Activated T-helper 1 cell treated with anti-CD3 and anti-CD28 coated beads, Interleukin-12 subunit alpha, Interleukin-12 subunit beta, Interleukin-2, Interleukin-4 antibody, amounts not matched to agents 30 ng/mL and 10 ng/mL and 1 ng/mL, durations not matched to agents 14 hours and 24 hours and 36 hours (primary cell): ENCODE data around the gene KLHL33. TPM values are rescaled to one million over a fixed set of nuclear protein-coding genes. Genes with fewer than 3 reads are reported as not detected.
A peak's percentile ranks its signal among the peaks of the same experiment; 100 is the strongest.

ENCODE experiments used
- DNase-seq: peaks from one replicate; pipeline ENCODE4 v3.0.0; 2021; ENCODE audit warnings: low spot score
- H3K27ac Mint-ChIP-seq: one replicate; pipeline ENCODE4 v1.8.0; 2021; ENCODE audit warnings: mild to moderate bottlenecking, mixed read lengths
- H3K27me3 Mint-ChIP-seq: one replicate; pipeline ENCODE4 v1.8.0; 2022; ENCODE audit warnings: mild to moderate bottlenecking, moderate library complexity, mixed read lengths; ENCODE audit not compliant: insufficient read depth
- H3K36me3 Mint-ChIP-seq: one replicate; pipeline ENCODE4 v1.8.0; 2021; ENCODE audit warnings: low read depth, mixed read lengths
- H3K4me1 Mint-ChIP-seq: one replicate; pipeline ENCODE4 v1.8.0; 2021; ENCODE audit warnings: low read depth, mixed read lengths
- H3K4me3 Mint-ChIP-seq: one replicate; pipeline ENCODE4 v1.8.0; 2021; ENCODE audit warnings: mild to moderate bottlenecking, moderate library complexity, mixed read lengths
- H3K9me3 Mint-ChIP-seq: one replicate; pipeline ENCODE4 v1.8.0; 2021; ENCODE audit warnings: mixed read lengths
- intact Hi-C: fragments of 100-400 bp; cut with micrococcal nuclease; formaldehyde crosslinking; loops from one replicate; pipeline ENCODE4 v1.15.1; 2024
- total RNA-seq: library from RNA; stranded (reverse); gene quantifications from 2 replicates; pipeline ENCODE4 v1.2.3, GENCODE V29; 2022

Gene KLHL33
- total RNA-seq, 1 donor from 2014 or later = 0.05 TPM

- Mint-ChIP-seq H3K9me3 (no peaks in the 10 kb centered on the region), H3K4me1 (peaks cover 7% of the 10 kb centered on the region), H3K36me3 (no peaks in the 10 kb centered on the region), H3K4me3 (no peak overlapping the region), H3K27ac (no peak overlapping the region), H3K27me3 (peaks cover 2% of the 10 kb centered on the region)
- no peak for DNase-seq
- intact Hi-C loops = no loop called here
Observed at GRCh38 chr14:20419419-20419818, 16.5 kb downstream of the KLHL33 start.

- H3K4me3 Mint-ChIP-seq = no peak overlapping the region
- intact Hi-C loops = no loop called here
- no peak overlapping the region for H3K27ac Mint-ChIP-seq
- peaks cover 15% of the 10 kb centered on the region for H3K4me1 Mint-ChIP-seq
- peaks cover 2% of the 10 kb centered on the region for H3K36me3 Mint-ChIP-seq
- H3K9me3 Mint-ChIP-seq = no peaks in the 10 kb centered on the region
- DNase-seq = no peak
- H3K27me3 Mint-ChIP-seq = peaks cover 2% of the 10 kb centered on the region
Observed at GRCh38 chr14:20418501-20418909, 17.5 kb downstream of the KLHL33 start.

- Mint-ChIP-seq H3K27ac (no peak overlapping the region), H3K27me3 (no peaks in the 10 kb centered on the region), H3K9me3 (no peaks in the 10 kb centered on the region), H3K4me3 (no peak overlapping the region), H3K4me1 (peaks cover 17% of the 10 kb centered on the region), H3K36me3 (peaks cover 2% of the 10 kb centered on the region)
- no peak for DNase-seq
- intact Hi-C loops = no loop called here
Observed at GRCh38 chr14:20417250-20418186, 18.4 kb downstream of the KLHL33 start.

- Mint-ChIP-seq H3K27me3 (no peaks in the 10 kb centered on the region), H3K36me3 (peaks cover 3% of the 10 kb centered on the region), H3K9me3 (no peaks in the 10 kb centered on the region), H3K4me3 (no peak overlapping the region), H3K4me1 (peaks cover 27% of the 10 kb centered on the region), H3K27ac (no peak overlapping the region)
- DNase-seq = no peak
- intact Hi-C loops = no loop called here
Observed at GRCh38 chr14:20416223-20416622, 19.7 kb downstream of the KLHL33 start.

GRCh38 chr14:20415782-20416206, 20.2 kb downstream of the KLHL33 start:
- peak; percentile 21 for DNase-seq
- intact Hi-C loops = no loop called here
- H3K9me3 Mint-ChIP-seq = no peaks in the 10 kb centered on the region
- H3K27me3 Mint-ChIP-seq = no peaks in the 10 kb centered on the region
- no peak overlapping the region for H3K4me3 Mint-ChIP-seq
- peaks cover 6% of the 10 kb centered on the region for H3K36me3 Mint-ChIP-seq
- H3K4me1 Mint-ChIP-seq = peaks cover 31% of the 10 kb centered on the region
- H3K27ac Mint-ChIP-seq = no peak overlapping the region

- peak overlapping the region; percentile 100 for H3K4me3 Mint-ChIP-seq
- peak overlapping the region; percentile 99 for H3K27ac Mint-ChIP-seq
- peak; percentile 9 for DNase-seq
- H3K9me3 Mint-ChIP-seq = no peaks in the 10 kb centered on the region
- intact Hi-C loops = loop anchor here (1.0 to 2.0 kb wide), 10 partner anchors 8 to 268 kb away; partner anchors contain the start of genes CCNB1IP1, OSGEP, PARP2 and PIP4P1
- H3K4me1 Mint-ChIP-seq = peaks cover 40% of the 10 kb centered on the region
- H3K36me3 Mint-ChIP-seq = peaks cover 13% of the 10 kb centered on the region
- no peaks in the 10 kb centered on the region for H3K27me3 Mint-ChIP-seq
Observed at GRCh38 chr14:20413744-20414082, 22.3 kb downstream of the KLHL33 start.

GRCh38 chr14:20412876-20413743, 22.9 kb downstream of the KLHL33 start, which contains the start of gene TEP1:
Gene TEP1 (minus strand): TSS chr14:20413501. CDS start chr14:20408439, 5,062 bp downstream.
- intact Hi-C loops = loop anchor here (1.0 to 2.0 kb wide), 13 partner anchors 8 to 268 kb away; partner anchors contain the start of genes CCNB1IP1, OSGEP, PARP2 and PIP4P1
- Mint-ChIP-seq H3K4me3 (peak within 1 kb of the TSS; percentile 100), H3K4me1 (peaks cover 40% of the 10 kb centered on the region), H3K27ac (peak within 1 kb of the TSS; percentile 99), H3K36me3 (peaks cover 16% of the 10 kb centered on the region), H3K27me3 (no peaks in the 10 kb centered on the region), H3K9me3 (no peaks in the 10 kb centered on the region)
- DNase-seq = peak; percentile 69

GRCh38 chr14:20412411-20412810, 23.6 kb downstream of the KLHL33 start:
- Mint-ChIP-seq H3K9me3 (no peaks in the 10 kb centered on the region), H3K4me1 (peaks cover 40% of the 10 kb centered on the region)
- intact Hi-C loops = loop anchor here (1.0 to 2.0 kb wide), 4 partner anchors 11 to 197 kb away; partner anchors contain the start of gene CCNB1IP1

GRCh38 chr14:20409226-20409625, 26.7 kb downstream of the KLHL33 start:
- Mint-ChIP-seq H3K4me1 (peaks cover 52% of the 10 kb centered on the region), H3K27ac (peak overlapping the region; percentile 45), H3K9me3 (no peaks in the 10 kb centered on the region), H3K4me3 (no peak overlapping the region), H3K36me3 (peaks cover 45% of the 10 kb centered on the region), H3K27me3 (no peaks in the 10 kb centered on the region)
- DNase-seq = no peak
- intact Hi-C loops = no loop called here

More at GRCh38 chr14:20412411-20412810, 23.6 kb downstream of the KLHL33 start:
- no peak for DNase-seq
- Mint-ChIP-seq H3K36me3 (peaks cover 22% of the 10 kb centered on the region), H3K27ac (peak overlapping the region; percentile 87), H3K27me3 (no peaks in the 10 kb centered on the region), H3K4me3 (peak overlapping the region; percentile 100)

GRCh38 chr14:20403521-20403920, 32.4 kb downstream of the KLHL33 start:
- H3K36me3 Mint-ChIP-seq = peaks cover 67% of the 10 kb centered on the region
- no peak overlapping the region for H3K4me3 Mint-ChIP-seq
- H3K27ac Mint-ChIP-seq = peak overlapping the region; percentile 42
- no peaks in the 10 kb centered on the region for H3K27me3 Mint-ChIP-seq
- no peak for DNase-seq
- intact Hi-C loops = no loop called here
- no peaks in the 10 kb centered on the region for H3K9me3 Mint-ChIP-seq
- H3K4me1 Mint-ChIP-seq = peaks cover 37% of the 10 kb centered on the region

GRCh38 chr14:20400965-20401593, 34.9 kb downstream of the KLHL33 start:
- Mint-ChIP-seq H3K27me3 (no peaks in the 10 kb centered on the region), H3K4me1 (peaks cover 30% of the 10 kb centered on the region), H3K9me3 (no peaks in the 10 kb centered on the region), H3K36me3 (peaks cover 57% of the 10 kb centered on the region), H3K27ac (peak overlapping the region; percentile 86), H3K4me3 (peak overlapping the region; percentile 53)
- intact Hi-C loops = loop anchor here (1.0 to 2.0 kb wide), 4 partner anchors 11 to 282 kb away; partner anchors contain the start of genes APEX1, OSGEP and PARP2
- DNase-seq = no peak

GRCh38 chr14:20400589-20400964, 35.4 kb downstream of the KLHL33 start:
- H3K9me3 Mint-ChIP-seq = no peaks in the 10 kb centered on the region
- intact Hi-C loops = loop anchor here (2.0 kb wide), 1 partner anchor 54 kb away; the partner anchor contains the start of genes APEX1 and OSGEP
- peaks cover 27% of the 10 kb centered on the region for H3K4me1 Mint-ChIP-seq
- peaks cover 57% of the 10 kb centered on the region for H3K36me3 Mint-ChIP-seq
- peak overlapping the region; percentile 53 for H3K4me3 Mint-ChIP-seq
- H3K27me3 Mint-ChIP-seq = no peaks in the 10 kb centered on the region
- no peak for DNase-seq
- peak overlapping the region; percentile 86 for H3K27ac Mint-ChIP-seq
